ENCODE results near the gene TBC1D7.
"Not testable (repeated sequence)": the region's sequence is repeated elsewhere in the genome, so short reads cannot be mapped to it uniquely, and the experiment has no call there.

DNA sequence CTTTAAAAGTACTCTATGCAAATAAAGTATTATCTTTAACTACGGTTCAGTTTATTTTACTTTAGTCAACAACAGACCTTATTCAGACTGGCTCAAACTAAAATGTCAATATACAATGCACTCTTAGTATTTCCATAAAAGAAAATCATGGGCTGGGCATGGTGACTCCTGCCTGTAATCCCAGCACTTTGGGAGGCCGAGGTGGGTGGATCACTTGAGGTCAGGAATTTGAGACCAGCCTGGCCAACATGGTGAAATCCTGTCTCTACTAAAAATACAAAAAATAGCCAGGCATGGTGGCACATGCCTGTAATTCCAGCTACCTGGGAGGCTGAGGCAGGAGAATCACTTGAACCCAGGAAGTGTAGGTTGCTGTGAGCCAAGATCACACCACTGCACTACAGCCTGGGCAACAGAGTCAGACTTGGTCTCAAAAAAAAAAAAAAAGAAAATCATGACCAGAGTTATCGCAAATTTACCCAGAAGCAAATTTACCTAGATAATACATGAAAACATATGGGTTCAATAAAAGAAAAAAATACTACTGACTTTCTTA, 2.2 kb downstream of the TBC1D7 start:
- not testable (repeated sequence) for TF ChIP-seq POLR2A (IDR thresholded peaks at IDR 0.05; ENCODE audit: low read length); GATA1 (IDR thresholded peaks at IDR 0.05; ENCODE audit: low read depth, low read length)
